SK-N-MC (cell line): Measurements from ENCODE around the gene EIF2D.

Experiments
- EZH2 ChIP-seq: fragments of 200-600 bp; sonication (generic); IDR thresholded peaks from one replicate; pipeline ENCODE4 v1.6.1; 2017; ENCODE audit warnings: antibody characterized with exemption
- POLR2AphosphoS5 ChIP-seq: IDR thresholded peaks from 2 replicates; pipeline ENCODE4 v1.6.1; 2012; ENCODE audit warnings: mild to moderate bottlenecking, low read depth, low read length, borderline replicate concordance

DNA sequence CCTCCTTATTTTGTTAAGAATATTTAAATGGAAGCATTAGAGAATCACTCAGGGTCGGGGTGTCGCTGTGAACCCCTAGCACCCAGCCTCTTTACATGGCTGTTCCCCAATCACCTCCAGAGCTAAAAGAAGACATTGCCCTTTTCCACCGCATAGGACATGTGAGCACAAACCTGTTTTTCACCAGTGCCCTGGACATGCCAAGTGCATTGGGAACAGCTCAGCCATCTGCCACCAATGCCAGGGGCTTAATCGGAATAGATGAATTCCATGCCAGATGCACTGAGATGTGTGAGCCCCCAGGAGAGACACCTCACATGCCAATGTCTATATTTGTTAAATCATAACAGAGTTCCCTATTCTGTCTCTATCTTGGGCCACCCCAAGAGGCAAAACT lies 33.3 kb downstream of the EIF2D start:
- TF ChIP-seq EZH2 (no peak), POLR2AphosphoS5 (no peak)
